Retinal pigment epithelial cell (primary cell): Measurements from ENCODE around the gene FAT3.

Source experiments
- DNase-seq: peaks from one replicate; pipeline ENCODE4 v3.0.0-alpha.2; 2010; ENCODE audit warnings: low read depth
- H3K4me3 ChIP-seq: 2 replicates; pipeline ENCODE4 v1.5.1; 2011; ENCODE audit warnings: mild to moderate bottlenecking, low read length, control low read depth, moderate library complexity
- TF ChIP-seq, protein P1 (sequence below): conservative IDR thresholded peaks from 2 replicates; pipeline ENCODE4 v1.5.1; 2011; ENCODE audit warnings: low read depth, low read length, control low read depth, inconsistent platforms

The FAT3 gene

DNA sequence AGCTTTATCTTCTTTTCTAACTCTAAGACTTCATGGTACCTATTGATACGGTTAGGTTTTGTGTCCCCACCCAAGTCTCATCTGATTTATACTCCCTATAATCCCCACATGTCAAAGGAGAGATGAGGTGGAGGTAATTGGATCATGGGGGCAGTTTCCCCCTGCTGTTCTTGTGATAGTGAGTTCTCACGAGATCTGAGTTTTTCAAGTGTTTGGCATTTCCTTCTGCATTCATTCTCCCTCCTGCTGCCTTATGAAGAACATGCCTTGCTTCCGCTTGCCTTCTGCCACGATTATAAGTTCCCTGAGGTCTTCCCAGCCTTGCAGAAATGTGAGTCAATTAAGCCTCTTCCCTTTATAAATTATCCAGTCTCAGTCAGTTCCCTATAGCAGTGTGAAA lies 5.1 kb upstream of the FAT3 start:
- TF ChIP-seq, protein P1, sequence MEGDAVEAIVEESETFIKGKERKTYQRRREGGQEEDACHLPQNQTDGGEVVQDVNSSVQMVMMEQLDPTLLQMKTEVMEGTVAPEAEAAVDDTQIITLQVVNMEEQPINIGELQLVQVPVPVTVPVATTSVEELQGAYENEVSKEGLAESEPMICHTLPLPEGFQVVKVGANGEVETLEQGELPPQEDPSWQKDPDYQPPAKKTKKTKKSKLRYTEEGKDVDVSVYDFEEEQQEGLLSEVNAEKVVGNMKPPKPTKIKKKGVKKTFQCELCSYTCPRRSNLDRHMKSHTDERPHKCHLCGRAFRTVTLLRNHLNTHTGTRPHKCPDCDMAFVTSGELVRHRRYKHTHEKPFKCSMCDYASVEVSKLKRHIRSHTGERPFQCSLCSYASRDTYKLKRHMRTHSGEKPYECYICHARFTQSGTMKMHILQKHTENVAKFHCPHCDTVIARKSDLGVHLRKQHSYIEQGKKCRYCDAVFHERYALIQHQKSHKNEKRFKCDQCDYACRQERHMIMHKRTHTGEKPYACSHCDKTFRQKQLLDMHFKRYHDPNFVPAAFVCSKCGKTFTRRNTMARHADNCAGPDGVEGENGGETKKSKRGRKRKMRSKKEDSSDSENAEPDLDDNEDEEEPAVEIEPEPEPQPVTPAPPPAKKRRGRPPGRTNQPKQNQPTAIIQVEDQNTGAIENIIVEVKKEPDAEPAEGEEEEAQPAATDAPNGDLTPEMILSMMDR = no peak
- H3K4me3 ChIP-seq = no peak overlapping the region
- DNase-seq = no peak

DNA sequence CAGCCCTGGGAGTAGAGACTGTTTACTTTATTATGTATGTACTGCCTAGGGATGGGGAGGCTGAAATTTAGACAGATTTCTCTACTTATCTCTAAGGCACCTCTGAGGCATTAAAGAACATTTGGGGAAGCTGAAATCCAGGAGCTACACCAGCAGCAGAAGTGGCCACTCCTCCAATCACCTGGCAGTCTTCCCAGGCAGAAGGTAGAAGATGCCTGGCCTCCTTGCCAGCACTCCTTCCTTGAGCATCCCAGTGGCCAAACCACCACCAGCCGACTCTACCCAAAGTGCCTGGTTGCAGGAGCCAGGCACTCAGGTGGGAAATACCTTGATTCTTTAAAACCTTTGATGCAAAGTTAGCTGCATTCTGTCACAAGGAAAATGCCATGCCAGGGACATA lies 1.9 kb upstream of the FAT3 start:
- no peak overlapping the region for H3K4me3 ChIP-seq
- TF ChIP-seq, protein P1 = no peak
- no peak for DNase-seq

DNA sequence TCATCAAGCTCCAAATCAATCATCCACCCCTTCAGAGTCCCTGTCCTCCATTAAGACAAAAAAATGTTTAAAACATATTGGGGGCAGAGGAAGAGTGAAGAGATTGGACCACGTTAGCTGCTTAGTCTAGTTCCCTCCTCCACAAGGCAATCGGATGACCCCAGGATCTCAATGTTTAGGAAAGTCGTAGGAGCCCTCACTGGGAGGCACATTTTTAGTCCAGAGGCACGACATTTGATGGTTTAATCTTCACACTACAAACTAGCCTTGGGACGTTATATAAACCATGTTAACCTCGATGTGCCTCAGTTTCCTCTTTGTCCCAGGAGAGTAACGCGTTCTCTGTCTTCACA lies 588 bp upstream of the FAT3 start:
- no peak for DNase-seq
- peak overlapping the region; percentile 68 for H3K4me3 ChIP-seq
- TF ChIP-seq, protein P1 = no peak

DNA sequence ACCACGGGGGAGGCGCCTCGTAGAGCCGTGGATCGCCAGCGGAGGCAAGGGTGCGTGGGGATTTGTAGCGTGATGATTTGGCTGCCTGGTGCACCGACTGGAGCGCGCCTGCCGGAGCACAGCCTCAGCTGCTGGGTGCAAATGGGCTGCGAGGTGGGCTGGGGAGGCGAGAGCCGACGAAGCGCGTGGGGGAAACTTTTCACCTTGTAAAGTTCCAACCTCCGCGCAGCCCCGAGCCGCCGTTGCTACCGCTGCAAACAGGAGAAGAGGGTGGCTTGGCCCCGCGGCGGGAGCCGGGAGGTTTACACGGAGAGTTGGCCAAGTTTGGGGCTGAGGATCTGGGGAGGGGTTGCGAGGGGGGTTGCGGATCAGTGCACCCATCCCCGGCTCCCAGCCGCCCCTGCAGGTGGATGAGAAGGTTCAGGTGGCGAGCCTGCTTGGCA lies 528 bp downstream of the FAT3 start:
- TF ChIP-seq, protein P1 = no peak
- DNase-seq = no peak
- H3K4me3 ChIP-seq = peak overlapping the region; percentile 68

DNA sequence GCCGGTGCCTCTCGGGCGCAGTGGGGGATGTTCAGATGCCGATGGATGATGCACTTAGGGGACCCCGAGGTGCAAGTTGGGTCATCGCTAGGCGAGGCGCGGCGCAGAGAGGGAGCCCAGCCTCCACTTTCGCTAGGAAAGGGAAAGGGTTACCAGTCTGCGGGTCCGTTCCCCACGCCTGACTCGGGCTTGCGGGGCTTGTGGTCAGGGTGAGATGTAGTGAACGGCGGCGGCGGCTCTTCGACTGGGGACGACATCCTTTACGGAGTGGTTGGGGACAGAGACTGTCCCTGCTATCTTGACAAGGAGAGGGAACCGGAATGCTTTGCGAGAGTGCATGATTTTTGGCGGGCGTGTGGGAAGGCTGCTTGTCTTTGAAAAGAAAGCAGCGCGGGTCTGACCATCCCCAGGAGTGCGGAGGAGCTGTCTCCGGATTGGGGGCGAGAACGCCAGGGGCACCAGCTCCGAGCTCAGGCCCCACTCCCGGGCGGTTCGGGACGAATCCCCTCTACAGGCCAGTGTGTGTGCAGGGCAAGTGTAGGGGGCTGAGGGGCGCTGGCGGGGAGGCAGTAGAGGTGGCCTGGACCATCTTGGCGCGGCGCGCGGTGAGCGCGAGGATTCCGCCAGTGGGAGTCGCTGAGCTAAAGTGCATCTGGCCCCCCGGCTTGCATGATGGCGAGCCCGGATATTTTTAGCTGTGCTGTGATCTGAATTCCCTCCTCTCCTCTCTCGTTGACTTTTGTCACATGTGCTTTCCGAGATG lies 1.1 kb downstream of the FAT3 start:
- peak overlapping the region; percentile 68 for H3K4me3 ChIP-seq
- TF ChIP-seq, protein P1 = peak; percentile 31
- DNase-seq = no peak

- no peak for DNase-seq
- H3K4me3 ChIP-seq = peak overlapping the region; percentile 68
- TF ChIP-seq, protein P1 = no peak
Measured at GRCh38 chr11:92226331-92227229, 2.0 kb downstream of the FAT3 start.
